Memory B cell (primary cell): ENCODE data around the gene OR52H1.

Experiments used
- ATAC-seq: fragments of 150-1000 bp; cut with Tn5 transposase; 2 replicates; pipeline ENCODE4 v1.10.0; 2021; ENCODE audit warnings: low read depth, mild to moderate bottlenecking, moderate library complexity
- DNase-seq, 2 donors: peaks; one replicate each; pipeline ENCODE4 v3.0.0; 2022; ENCODE audit warnings: low spot score in 2 of 2
- H3K27ac Mint-ChIP-seq: one replicate; pipeline ENCODE4 v1.8.0; 2022; ENCODE audit warnings: mild to moderate bottlenecking, moderate library complexity, mixed read lengths
- H3K27me3 Mint-ChIP-seq: one replicate; pipeline ENCODE4 v1.8.0; 2022; ENCODE audit warnings: mixed read lengths
- H3K36me3 Mint-ChIP-seq: one replicate; pipeline ENCODE4 v1.8.0; 2022; ENCODE audit warnings: mild to moderate bottlenecking, mixed read lengths
- H3K4me1 Mint-ChIP-seq: one replicate; pipeline ENCODE4 v1.8.0; 2022; ENCODE audit warnings: mixed read lengths
- H3K4me3 Mint-ChIP-seq: one replicate; pipeline ENCODE4 v1.8.0; 2022; ENCODE audit warnings: mild to moderate bottlenecking, moderate library complexity, mixed read lengths
- H3K9me3 Mint-ChIP-seq: one replicate; pipeline ENCODE4 v1.8.0; 2022; ENCODE audit warnings: mixed read lengths

Gene OR52H1

GRCh38 chr11:5521540-5521939, 26.8 kb downstream of the OR52H1 start:
- no peak for DNase-seq
- Mint-ChIP-seq H3K36me3 (no peaks in the 10 kb centered on the region), H3K27me3 (no peaks in the 10 kb centered on the region), H3K4me1 (no peaks in the 10 kb centered on the region), H3K27ac (no peak overlapping the region), H3K4me3 (no peak overlapping the region), H3K9me3 (no peaks in the 10 kb centered on the region)
- ATAC-seq = no peak

GRCh38 chr11:5516599-5516998, 31.7 kb downstream of the OR52H1 start, which contains the start of gene UBQLNL:
Gene UBQLNL, minus strand, starts transcription at chr11:5516699. Its CDS starts 258 bp downstream, at chr11:5516441.
- DNase-seq (no peak), ATAC-seq (no peak)
- H3K36me3 Mint-ChIP-seq = no peaks in the 10 kb centered on the region
- H3K4me1 Mint-ChIP-seq = no peaks in the 10 kb centered on the region
- H3K27me3 Mint-ChIP-seq = peaks cover 1% of the 10 kb centered on the region
- no peaks in the 10 kb centered on the region for H3K9me3 Mint-ChIP-seq
- no peak within 1 kb of the TSS for H3K27ac Mint-ChIP-seq
- H3K4me3 Mint-ChIP-seq = no peak within 1 kb of the TSS

GRCh38 chr11:5514841-5515240, 33.5 kb downstream of the OR52H1 start:
- no peak overlapping the region for H3K27ac Mint-ChIP-seq
- H3K4me1 Mint-ChIP-seq = no peaks in the 10 kb centered on the region
- DNase-seq (no peak), ATAC-seq (no peak)
- no peaks in the 10 kb centered on the region for H3K36me3 Mint-ChIP-seq
- H3K4me3 Mint-ChIP-seq = no peak overlapping the region
- H3K27me3 Mint-ChIP-seq = peaks cover 1% of the 10 kb centered on the region
- H3K9me3 Mint-ChIP-seq = no peaks in the 10 kb centered on the region

- Mint-ChIP-seq H3K9me3 (no peaks in the 10 kb centered on the region), H3K27ac (no peak within 1 kb of the TSS)
These were observed 38.5 kb downstream of the OR52H1 start, which contains the start of gene UBQLN3 for GRCh38 chr11:5509803-5510202. Gene UBQLN3, minus strand, starts transcription at chr11:5509957. Its CDS starts 399 bp downstream, at chr11:5509558.

GRCh38 chr11:5508605-5509004, 39.7 kb downstream of the OR52H1 start:
- Mint-ChIP-seq H3K36me3 (no peaks in the 10 kb centered on the region), H3K27me3 (peaks cover 3% of the 10 kb centered on the region), H3K4me1 (no peaks in the 10 kb centered on the region), H3K27ac (no peak overlapping the region), H3K4me3 (no peak overlapping the region), H3K9me3 (no peaks in the 10 kb centered on the region)
- no peak for ATAC-seq
- no peak for DNase-seq

More at GRCh38 chr11:5509803-5510202, 38.5 kb downstream of the OR52H1 start, which contains the start of gene UBQLN3:
- no peak for ATAC-seq
- H3K4me1 Mint-ChIP-seq = no peaks in the 10 kb centered on the region
- no peak for DNase-seq
- H3K27me3 Mint-ChIP-seq = peaks cover 5% of the 10 kb centered on the region
- H3K4me3 Mint-ChIP-seq = no peak within 1 kb of the TSS
- H3K36me3 Mint-ChIP-seq = no peaks in the 10 kb centered on the region

GRCh38 chr11:5507933-5508305, 40.4 kb downstream of the OR52H1 start:
- no peaks in the 10 kb centered on the region for H3K4me1 Mint-ChIP-seq
- no peak for ATAC-seq
- no peaks in the 10 kb centered on the region for H3K36me3 Mint-ChIP-seq

GRCh38 chr11:5507177-5507932, 41.0 kb downstream of the OR52H1 start:
- Mint-ChIP-seq H3K9me3 (no peaks in the 10 kb centered on the region), H3K36me3 (no peaks in the 10 kb centered on the region), H3K27me3 (peaks cover 3% of the 10 kb centered on the region), H3K4me1 (no peaks in the 10 kb centered on the region), H3K4me3 (no peak overlapping the region), H3K27ac (no peak overlapping the region)
- ATAC-seq = no peak
- DNase-seq = no peak

More at GRCh38 chr11:5507933-5508305, 40.4 kb downstream of the OR52H1 start:
- DNase-seq = no peak
- Mint-ChIP-seq H3K9me3 (no peaks in the 10 kb centered on the region), H3K4me3 (no peak overlapping the region), H3K27me3 (peaks cover 3% of the 10 kb centered on the region), H3K27ac (no peak overlapping the region)

GRCh38 chr11:5505363-5506048, 42.8 kb downstream of the OR52H1 start:
- Mint-ChIP-seq H3K36me3 (no peaks in the 10 kb centered on the region), H3K4me1 (no peaks in the 10 kb centered on the region), H3K9me3 (no peaks in the 10 kb centered on the region), H3K4me3 (no peak overlapping the region), H3K27ac (no peak overlapping the region), H3K27me3 (peaks cover 6% of the 10 kb centered on the region)
- ATAC-seq = no peak
- no peak for DNase-seq

- DNase-seq = no peak
- Mint-ChIP-seq H3K27ac (no peak overlapping the region), H3K27me3 (peaks cover 6% of the 10 kb centered on the region), H3K36me3 (no peaks in the 10 kb centered on the region), H3K4me1 (no peaks in the 10 kb centered on the region), H3K4me3 (no peak overlapping the region), H3K9me3 (no peaks in the 10 kb centered on the region)
- ATAC-seq = no peak
These were observed 43.9 kb downstream of the OR52H1 start for GRCh38 chr11:5504403-5504921.

GRCh38 chr11:5500393-5500801, 47.9 kb downstream of the OR52H1 start:
- ATAC-seq (no peak), DNase-seq (no peak)
- Mint-ChIP-seq H3K9me3 (no peaks in the 10 kb centered on the region), H3K36me3 (no peaks in the 10 kb centered on the region), H3K27me3 (peaks cover 4% of the 10 kb centered on the region), H3K4me3 (no peak overlapping the region), H3K27ac (no peak overlapping the region), H3K4me1 (no peaks in the 10 kb centered on the region)

GRCh38 chr11:5499671-5500070, 48.7 kb downstream of the OR52H1 start:
- Mint-ChIP-seq H3K4me1 (no peaks in the 10 kb centered on the region), H3K9me3 (no peaks in the 10 kb centered on the region), H3K27ac (no peak overlapping the region), H3K36me3 (no peaks in the 10 kb centered on the region), H3K4me3 (no peak overlapping the region), H3K27me3 (peaks cover 4% of the 10 kb centered on the region)
- no peak for ATAC-seq
- DNase-seq = no peak
